GM23338 (cell line): ENCODE measurements around the gene FAM76A. TPM values are rescaled to one million over a fixed set of nuclear protein-coding genes. Genes with fewer than 3 reads are reported as not detected.
A peak's percentile ranks its signal among the peaks of the same experiment; 100 is the strongest.

Experiments
- ATAC-seq: fragments of 200-7000 bp; cut with Tn5 transposase; 3 replicates; pipeline ENCODE4 v1.9.1; 2020
- DNase-seq: peaks from one replicate; pipeline ENCODE4 v3.0.0-alpha.2; 2015; ENCODE audit warnings: low spot score
- H2AFZ ChIP-seq: fragments of 200-600 bp; sonication (generic); 2 replicates; pipeline ENCODE4 v1.8.0; 2016; ENCODE audit warnings: antibody characterized with exemption, mild to moderate bottlenecking, moderate library complexity
- H3F3A ChIP-seq: fragments of 200-600 bp; sonication (generic); replicated peaks from 2 replicates; pipeline ENCODE4 v1.8.0; 2017; ENCODE audit warnings: antibody characterized with exemption, mixed run types, low read depth
- H3K27ac ChIP-seq: fragments of 200-600 bp; sonication (generic); 2 replicates; pipeline ENCODE4 v1.6.1; 2016; ENCODE audit warnings: low read depth
- H3K27me3 ChIP-seq: fragments of 200-600 bp; sonication (generic); 2 replicates; pipeline ENCODE4 v1.8.0; 2016; ENCODE audit warnings: mild to moderate bottlenecking, mixed run types, moderate library complexity; ENCODE audit not compliant: insufficient read depth
- H3K36me3 ChIP-seq: fragments of 200-600 bp; sonication (generic); 2 replicates; pipeline ENCODE4 v1.8.0; 2016; ENCODE audit warnings: mild to moderate bottlenecking; ENCODE audit not compliant: insufficient read depth
- H3K4me1 ChIP-seq: fragments of 200-600 bp; sonication (generic); 2 replicates; pipeline ENCODE4 v1.8.0; 2016; ENCODE audit warnings: mild to moderate bottlenecking, moderate library complexity; ENCODE audit not compliant: insufficient read depth
- H3K4me2 ChIP-seq: fragments of 200-600 bp; sonication (generic); 2 replicates; pipeline ENCODE4 v1.7.1; 2017; ENCODE audit warnings: mixed run types
- H3K4me3 ChIP-seq: fragments of 200-600 bp; sonication (generic); 2 replicates; pipeline ENCODE4 v1.6.1; 2016; ENCODE audit warnings: mixed run types
- H3K79me2 ChIP-seq: fragments of 200-600 bp; sonication (generic); replicated peaks from 2 replicates; pipeline ENCODE4 v1.8.0; 2017; ENCODE audit warnings: mild to moderate bottlenecking; ENCODE audit not compliant: insufficient read depth
- H3K9me2 ChIP-seq: fragments of 200-600 bp; sonication (generic); 2 replicates; pipeline ENCODE4 v1.8.0; 2017; ENCODE audit not compliant: insufficient read depth
- H4K20me1 ChIP-seq: fragments of 200-600 bp; sonication (generic); replicated peaks from 2 replicates; pipeline ENCODE4 v1.8.0; 2017; ENCODE audit warnings: mild to moderate bottlenecking; ENCODE audit not compliant: insufficient read depth
- H3K27ac Mint-ChIP-seq: 2 replicates; pipeline ENCODE4 v1.8.0; 2020; ENCODE audit warnings: inconsistent platforms, mild to moderate bottlenecking, moderate library complexity, mixed read lengths
- H3K27me3 Mint-ChIP-seq: 3 replicates; pipeline ENCODE4 v1.8.0; 2022; ENCODE audit warnings: low read depth, mild to moderate bottlenecking, moderate library complexity, mixed read lengths, inconsistent platforms; ENCODE audit not compliant: insufficient read depth, poor library complexity
- H3K36me3 Mint-ChIP-seq: 3 replicates; pipeline ENCODE4 v1.8.0; 2021; ENCODE audit warnings: low read depth, mild to moderate bottlenecking, inconsistent platforms, moderate library complexity, mixed read lengths
- H3K4me1 Mint-ChIP-seq: 3 replicates; pipeline ENCODE4 v1.8.0; 2020; ENCODE audit warnings: mild to moderate bottlenecking, inconsistent platforms, mixed read lengths
- H3K4me3 Mint-ChIP-seq: 3 replicates; pipeline ENCODE4 v1.8.0; 2021; ENCODE audit warnings: moderate library complexity, mild to moderate bottlenecking, inconsistent platforms, mixed read lengths
- H3K9me3 Mint-ChIP-seq: 3 replicates; pipeline ENCODE4 v1.8.0; 2020; ENCODE audit warnings: moderate library complexity, mild to moderate bottlenecking, inconsistent platforms, mixed read lengths
- CREB1 ChIP-seq: fragments of 250-450 bp; sonication (Bioruptor Pico); IDR thresholded peaks from 2 replicates; pipeline ENCODE4 v1.5.0; 2020; ENCODE audit warnings: low read depth, mild to moderate bottlenecking, moderate library complexity
- EZH2 ChIP-seq: fragments of 200-600 bp; sonication (generic); IDR thresholded peaks from one replicate; pipeline ENCODE4 v1.8.0; 2017; ENCODE audit warnings: antibody characterized with exemption, mild to moderate bottlenecking, low read depth; ENCODE audit not compliant: unreplicated experiment
- EZH2phosphoT487 ChIP-seq: fragments of 200-600 bp; sonication (generic); IDR thresholded peaks from one replicate; pipeline ENCODE4 v1.8.1; 2018; ENCODE audit warnings: antibody characterized with exemption; ENCODE audit not compliant: unreplicated experiment
- JUNB ChIP-seq: IDR thresholded peaks from one replicate; pipeline ENCODE4 v1.6.1; 2016; ENCODE audit warnings: antibody characterized with exemption; ENCODE audit not compliant: unreplicated experiment
- NANOG ChIP-seq: IDR thresholded peaks from 2 replicates; pipeline ENCODE4 v1.6.1; 2016; ENCODE audit warnings: antibody characterized with exemption, borderline replicate concordance
- POLR2AphosphoS5 ChIP-seq: IDR thresholded peaks from 2 replicates; pipeline ENCODE4 v1.6.1; 2016; ENCODE audit warnings: antibody characterized with exemption, low read depth
- STAT1 ChIP-seq: IDR thresholded peaks from one replicate; pipeline ENCODE4 v1.6.1; 2016; ENCODE audit warnings: antibody characterized with exemption; ENCODE audit not compliant: unreplicated experiment
- ZNF114 ChIP-seq: fragments of 250-450 bp; sonication (Bioruptor Pico); IDR thresholded peaks from 2 replicates; pipeline ENCODE4 v1.5.0; 2020; ENCODE audit warnings: mild to moderate bottlenecking, moderate library complexity
- ZNF331 ChIP-seq: fragments of 250-450 bp; sonication (Bioruptor Pico); IDR thresholded peaks from 2 replicates; pipeline ENCODE4 v1.5.0; 2020; ENCODE audit warnings: low read depth, mild to moderate bottlenecking, moderate library complexity
- polyA plus RNA-seq: library from polyadenylated mRNA; unstranded; fragments of >200 nt; fragmentation: Nextera tagmentation; extraction: Ambion mirVana; gene quantifications from 2 replicates; pipeline ENCODE4 v1.2.1, GENCODE V29; 2016
- total RNA-seq: library from RNA; depleted of rRNA; stranded (reverse); fragments of >200 nt; shearing (Covaris generic); gene quantifications from 2 replicates; pipeline ENCODE4 v1.2.3, GENCODE V29; 2014
- TF ChIP-seq, protein P1 (sequence below), 2 experiments: fragments of 200-600 bp in 1 of 2; sonication (generic) in 1 of 2; conservative IDR thresholded peaks; 2 replicates each; pipeline versions ENCODE4 v1.5.1 to v1.6.1; 2016 to 2017; ENCODE audit warnings: antibody characterized with exemption in 2 of 2, low read depth in 2 of 2, mild to moderate bottlenecking in 2 of 2, moderate library complexity in 1 of 2
- TF ChIP-seq, protein P2 (sequence below): IDR thresholded peaks from 2 replicates; pipeline ENCODE4 v1.6.1; 2016; ENCODE audit warnings: antibody characterized with exemption
- TF ChIP-seq, protein P3 (sequence below): fragments of 250-450 bp; sonication (Bioruptor Pico); IDR thresholded peaks from 2 replicates; pipeline ENCODE4 v1.5.0; 2020; ENCODE audit warnings: mild to moderate bottlenecking, moderate library complexity
- TF ChIP-seq, protein P4 (sequence below): IDR thresholded peaks from one replicate; pipeline ENCODE4 v1.6.1; 2018; ENCODE audit warnings: antibody characterized with exemption; ENCODE audit not compliant: unreplicated experiment

Gene FAM76A
- total and polyA plus RNA-seq, 2 experiments from 2014 or later: 12.5 to 13.8 TPM

DNA sequence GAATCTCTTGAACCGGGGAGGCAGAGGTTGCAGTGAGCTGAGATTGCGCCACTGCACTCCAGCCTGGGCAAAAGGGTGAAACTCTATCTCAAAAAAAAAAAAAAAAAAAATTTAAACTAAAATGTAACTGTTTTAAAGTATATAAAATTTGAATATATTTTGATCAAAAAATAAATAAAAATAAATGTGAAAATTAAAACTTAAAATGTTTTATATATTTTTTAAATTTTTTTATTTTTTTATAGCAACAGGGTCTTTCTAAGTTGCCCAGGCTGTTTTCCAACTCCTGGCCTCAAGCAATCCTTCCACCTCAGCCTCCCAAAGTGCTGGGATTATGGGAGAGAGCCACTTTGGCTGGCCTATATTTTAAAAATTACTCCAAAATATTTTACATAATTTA, 15.2 kb upstream of the FAM76A start (continued):
- no peak for TF ChIP-seq STAT1
- TF ChIP-seq EZH2phosphoT487: no peak
- TF ChIP-seq NANOG: no peak

DNA sequence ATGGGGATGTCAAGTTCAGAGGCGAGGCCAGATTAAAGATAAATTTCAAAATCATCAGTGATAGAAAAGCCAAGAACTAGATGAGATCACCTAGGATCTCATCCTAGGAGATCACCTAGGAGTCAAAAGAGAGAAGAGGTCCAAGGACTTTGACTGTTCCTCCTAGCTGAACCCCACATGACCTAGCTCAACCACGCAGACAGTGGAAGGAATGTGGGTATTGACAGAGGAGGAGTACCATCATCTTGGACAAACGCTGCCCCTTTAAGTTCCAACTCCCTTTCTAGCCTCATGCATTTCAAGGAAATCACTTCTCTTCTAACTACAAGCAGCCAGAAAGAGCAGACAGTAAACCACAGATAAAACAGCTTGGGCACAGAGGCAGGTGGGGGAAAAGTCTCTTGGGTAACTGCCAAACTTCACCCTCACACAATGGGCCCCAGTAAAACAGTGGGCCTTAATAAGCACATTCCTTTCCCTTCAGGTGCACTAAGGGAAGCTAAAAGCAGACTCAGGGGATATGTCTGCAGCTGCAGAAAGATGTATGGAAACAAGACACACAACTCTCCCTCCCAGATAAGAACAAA, 12.5 kb upstream of the FAM76A start:
- H3K9me3 Mint-ChIP-seq: peaks cover 9% of the 10 kb centered on the region
- H3K4me3 ChIP-seq: no peak overlapping the region
- H3K36me3 ChIP-seq: no peaks in the 10 kb centered on the region
- no peak for DNase-seq
- no peaks in the 10 kb centered on the region for H3F3A ChIP-seq
- H2AFZ ChIP-seq: peak overlapping the region; percentile 86
- no peaks in the 10 kb centered on the region for H3K79me2 ChIP-seq
- H3K9me2 ChIP-seq: no peaks in the 10 kb centered on the region
- no peak overlapping the region for H3K27ac Mint-ChIP-seq
- peak; percentile 31; the same call in 2 of the 3 replicates for ATAC-seq
- no peak overlapping the region for H3K4me3 Mint-ChIP-seq
- no peaks in the 10 kb centered on the region for H3K4me1 ChIP-seq
- TF ChIP-seq JUNB: no peak
- no peak for TF ChIP-seq ZNF331 (CRISPR knock-in tag)
- no peak for TF ChIP-seq EZH2phosphoT487
- TF ChIP-seq ZNF114 (CRISPR knock-in tag): no peak
- TF ChIP-seq, protein P1, sequence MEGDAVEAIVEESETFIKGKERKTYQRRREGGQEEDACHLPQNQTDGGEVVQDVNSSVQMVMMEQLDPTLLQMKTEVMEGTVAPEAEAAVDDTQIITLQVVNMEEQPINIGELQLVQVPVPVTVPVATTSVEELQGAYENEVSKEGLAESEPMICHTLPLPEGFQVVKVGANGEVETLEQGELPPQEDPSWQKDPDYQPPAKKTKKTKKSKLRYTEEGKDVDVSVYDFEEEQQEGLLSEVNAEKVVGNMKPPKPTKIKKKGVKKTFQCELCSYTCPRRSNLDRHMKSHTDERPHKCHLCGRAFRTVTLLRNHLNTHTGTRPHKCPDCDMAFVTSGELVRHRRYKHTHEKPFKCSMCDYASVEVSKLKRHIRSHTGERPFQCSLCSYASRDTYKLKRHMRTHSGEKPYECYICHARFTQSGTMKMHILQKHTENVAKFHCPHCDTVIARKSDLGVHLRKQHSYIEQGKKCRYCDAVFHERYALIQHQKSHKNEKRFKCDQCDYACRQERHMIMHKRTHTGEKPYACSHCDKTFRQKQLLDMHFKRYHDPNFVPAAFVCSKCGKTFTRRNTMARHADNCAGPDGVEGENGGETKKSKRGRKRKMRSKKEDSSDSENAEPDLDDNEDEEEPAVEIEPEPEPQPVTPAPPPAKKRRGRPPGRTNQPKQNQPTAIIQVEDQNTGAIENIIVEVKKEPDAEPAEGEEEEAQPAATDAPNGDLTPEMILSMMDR (conservative IDR thresholded peaks at IDR 0.05; ENCODE audit: low read depth in 2 of 2): no peak
- TF ChIP-seq, protein P2, sequence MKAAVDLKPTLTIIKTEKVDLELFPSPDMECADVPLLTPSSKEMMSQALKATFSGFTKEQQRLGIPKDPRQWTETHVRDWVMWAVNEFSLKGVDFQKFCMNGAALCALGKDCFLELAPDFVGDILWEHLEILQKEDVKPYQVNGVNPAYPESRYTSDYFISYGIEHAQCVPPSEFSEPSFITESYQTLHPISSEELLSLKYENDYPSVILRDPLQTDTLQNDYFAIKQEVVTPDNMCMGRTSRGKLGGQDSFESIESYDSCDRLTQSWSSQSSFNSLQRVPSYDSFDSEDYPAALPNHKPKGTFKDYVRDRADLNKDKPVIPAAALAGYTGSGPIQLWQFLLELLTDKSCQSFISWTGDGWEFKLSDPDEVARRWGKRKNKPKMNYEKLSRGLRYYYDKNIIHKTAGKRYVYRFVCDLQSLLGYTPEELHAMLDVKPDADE: no peak
- no peak for TF ChIP-seq STAT1
- TF ChIP-seq NANOG: no peak
- TF ChIP-seq, protein P3, sequence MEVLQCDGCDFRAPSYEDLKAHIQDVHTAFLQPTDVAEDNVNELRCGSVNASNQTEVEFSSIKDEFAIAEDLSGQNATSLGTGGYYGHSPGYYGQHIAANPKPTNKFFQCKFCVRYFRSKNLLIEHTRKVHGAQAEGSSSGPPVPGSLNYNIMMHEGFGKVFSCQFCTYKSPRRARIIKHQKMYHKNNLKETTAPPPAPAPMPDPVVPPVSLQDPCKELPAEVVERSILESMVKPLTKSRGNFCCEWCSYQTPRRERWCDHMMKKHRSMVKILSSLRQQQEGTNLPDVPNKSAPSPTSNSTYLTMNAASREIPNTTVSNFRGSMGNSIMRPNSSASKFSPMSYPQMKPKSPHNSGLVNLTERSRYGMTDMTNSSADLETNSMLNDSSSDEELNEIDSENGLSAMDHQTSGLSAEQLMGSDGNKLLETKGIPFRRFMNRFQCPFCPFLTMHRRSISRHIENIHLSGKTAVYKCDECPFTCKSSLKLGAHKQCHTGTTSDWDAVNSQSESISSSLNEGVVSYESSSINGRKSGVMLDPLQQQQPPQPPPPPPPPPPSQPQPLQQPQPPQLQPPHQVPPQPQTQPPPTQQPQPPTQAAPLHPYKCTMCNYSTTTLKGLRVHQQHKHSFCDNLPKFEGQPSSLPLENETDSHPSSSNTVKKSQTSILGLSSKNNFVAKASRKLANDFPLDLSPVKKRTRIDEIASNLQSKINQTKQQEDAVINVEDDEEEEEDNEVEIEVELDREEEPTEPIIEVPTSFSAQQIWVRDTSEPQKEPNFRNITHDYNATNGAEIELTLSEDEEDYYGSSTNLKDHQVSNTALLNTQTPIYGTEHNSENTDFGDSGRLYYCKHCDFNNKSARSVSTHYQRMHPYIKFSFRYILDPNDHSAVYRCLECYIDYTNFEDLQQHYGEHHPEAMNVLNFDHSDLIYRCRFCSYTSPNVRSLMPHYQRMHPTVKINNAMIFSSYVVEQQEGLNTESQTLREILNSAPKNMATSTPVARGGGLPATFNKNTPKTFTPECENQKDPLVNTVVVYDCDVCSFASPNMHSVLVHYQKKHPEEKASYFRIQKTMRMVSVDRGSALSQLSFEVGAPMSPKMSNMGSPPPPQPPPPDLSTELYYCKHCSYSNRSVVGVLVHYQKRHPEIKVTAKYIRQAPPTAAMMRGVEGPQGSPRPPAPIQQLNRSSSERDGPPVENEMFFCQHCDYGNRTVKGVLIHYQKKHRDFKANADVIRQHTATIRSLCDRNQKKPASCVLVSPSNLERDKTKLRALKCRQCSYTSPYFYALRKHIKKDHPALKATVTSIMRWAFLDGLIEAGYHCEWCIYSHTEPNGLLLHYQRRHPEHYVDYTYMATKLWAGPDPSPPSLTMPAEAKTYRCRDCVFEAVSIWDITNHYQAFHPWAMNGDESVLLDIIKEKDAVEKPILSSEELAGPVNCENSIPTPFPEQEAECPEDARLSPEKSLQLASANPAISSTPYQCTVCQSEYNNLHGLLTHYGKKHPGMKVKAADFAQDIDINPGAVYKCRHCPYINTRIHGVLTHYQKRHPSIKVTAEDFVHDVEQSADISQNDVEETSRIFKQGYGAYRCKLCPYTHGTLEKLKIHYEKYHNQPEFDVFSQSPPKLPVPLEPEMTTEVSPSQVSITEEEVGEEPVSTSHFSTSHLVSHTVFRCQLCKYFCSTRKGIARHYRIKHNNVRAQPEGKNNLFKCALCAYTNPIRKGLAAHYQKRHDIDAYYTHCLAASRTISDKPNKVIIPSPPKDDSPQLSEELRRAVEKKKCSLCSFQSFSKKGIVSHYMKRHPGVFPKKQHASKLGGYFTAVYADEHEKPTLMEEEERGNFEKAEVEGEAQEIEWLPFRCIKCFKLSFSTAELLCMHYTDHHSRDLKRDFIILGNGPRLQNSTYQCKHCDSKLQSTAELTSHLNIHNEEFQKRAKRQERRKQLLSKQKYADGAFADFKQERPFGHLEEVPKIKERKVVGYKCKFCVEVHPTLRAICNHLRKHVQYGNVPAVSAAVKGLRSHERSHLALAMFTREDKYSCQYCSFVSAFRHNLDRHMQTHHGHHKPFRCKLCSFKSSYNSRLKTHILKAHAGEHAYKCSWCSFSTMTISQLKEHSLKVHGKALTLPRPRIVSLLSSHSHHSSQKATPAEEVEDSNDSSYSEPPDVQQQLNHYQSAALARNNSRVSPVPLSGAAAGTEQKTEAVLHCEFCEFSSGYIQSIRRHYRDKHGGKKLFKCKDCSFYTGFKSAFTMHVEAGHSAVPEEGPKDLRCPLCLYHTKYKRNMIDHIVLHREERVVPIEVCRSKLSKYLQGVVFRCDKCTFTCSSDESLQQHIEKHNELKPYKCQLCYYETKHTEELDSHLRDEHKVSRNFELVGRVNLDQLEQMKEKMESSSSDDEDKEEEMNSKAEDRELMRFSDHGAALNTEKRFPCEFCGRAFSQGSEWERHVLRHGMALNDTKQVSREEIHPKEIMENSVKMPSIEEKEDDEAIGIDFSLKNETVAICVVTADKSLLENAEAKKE (CRISPR knock-in tag): no peak
- TF ChIP-seq POLR2AphosphoS5: no peak
- TF ChIP-seq, protein P4, sequence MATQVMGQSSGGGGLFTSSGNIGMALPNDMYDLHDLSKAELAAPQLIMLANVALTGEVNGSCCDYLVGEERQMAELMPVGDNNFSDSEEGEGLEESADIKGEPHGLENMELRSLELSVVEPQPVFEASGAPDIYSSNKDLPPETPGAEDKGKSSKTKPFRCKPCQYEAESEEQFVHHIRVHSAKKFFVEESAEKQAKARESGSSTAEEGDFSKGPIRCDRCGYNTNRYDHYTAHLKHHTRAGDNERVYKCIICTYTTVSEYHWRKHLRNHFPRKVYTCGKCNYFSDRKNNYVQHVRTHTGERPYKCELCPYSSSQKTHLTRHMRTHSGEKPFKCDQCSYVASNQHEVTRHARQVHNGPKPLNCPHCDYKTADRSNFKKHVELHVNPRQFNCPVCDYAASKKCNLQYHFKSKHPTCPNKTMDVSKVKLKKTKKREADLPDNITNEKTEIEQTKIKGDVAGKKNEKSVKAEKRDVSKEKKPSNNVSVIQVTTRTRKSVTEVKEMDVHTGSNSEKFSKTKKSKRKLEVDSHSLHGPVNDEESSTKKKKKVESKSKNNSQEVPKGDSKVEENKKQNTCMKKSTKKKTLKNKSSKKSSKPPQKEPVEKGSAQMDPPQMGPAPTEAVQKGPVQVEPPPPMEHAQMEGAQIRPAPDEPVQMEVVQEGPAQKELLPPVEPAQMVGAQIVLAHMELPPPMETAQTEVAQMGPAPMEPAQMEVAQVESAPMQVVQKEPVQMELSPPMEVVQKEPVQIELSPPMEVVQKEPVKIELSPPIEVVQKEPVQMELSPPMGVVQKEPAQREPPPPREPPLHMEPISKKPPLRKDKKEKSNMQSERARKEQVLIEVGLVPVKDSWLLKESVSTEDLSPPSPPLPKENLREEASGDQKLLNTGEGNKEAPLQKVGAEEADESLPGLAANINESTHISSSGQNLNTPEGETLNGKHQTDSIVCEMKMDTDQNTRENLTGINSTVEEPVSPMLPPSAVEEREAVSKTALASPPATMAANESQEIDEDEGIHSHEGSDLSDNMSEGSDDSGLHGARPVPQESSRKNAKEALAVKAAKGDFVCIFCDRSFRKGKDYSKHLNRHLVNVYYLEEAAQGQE: no peak
- TF ChIP-seq EZH2: no peak
- TF ChIP-seq CREB1 (CRISPR knock-in tag): no peak
- H3K4me2 ChIP-seq: no peak overlapping the region
- H3K4me1 Mint-ChIP-seq: peaks cover 7% of the 10 kb centered on the region
- peaks cover 3% of the 10 kb centered on the region for H3K27me3 Mint-ChIP-seq
- no peaks in the 10 kb centered on the region for H3K27me3 ChIP-seq
- peak overlapping the region; percentile 42; the same call in 1 of the 2 replicates for H3K27ac ChIP-seq
- H3K36me3 Mint-ChIP-seq: no peaks in the 10 kb centered on the region
- no peaks in the 10 kb centered on the region for H4K20me1 ChIP-seq
